ENCODE data around the gene OR1I1.

- no peak for TF ChIP-seq CTCF (IDR thresholded peaks at IDR 0.05)
- no peak for TF ChIP-seq ZFX (IDR thresholded peaks at IDR 0.05; ENCODE audit: borderline replicate concordance)
Measured at GRCh38 chr19:15035795-15036311, 46.2 kb upstream of the OR1I1 start.
